Gastroesophageal sphincter (tissue), 4 donors: ENCODE measurements around the gene EIF2B1. TPM values are rescaled to one million over a fixed set of nuclear protein-coding genes. Genes with fewer than 3 reads are reported as not detected.

Experiments used
- ATAC-seq: fragments of 150-250 bp; one replicate; pipeline ENCODE4 v1.9.1; 2016; ENCODE audit warnings: mild to moderate bottlenecking, moderate library complexity
- H3K27ac ChIP-seq, 4 donors: fragments of 200-600 bp; sonication (generic) in 3 of 4; 1 replicate in 3 of 4; 2 replicates in 1 of 4; pipeline ENCODE4 v1.5.1; 2016 to 2019
- H3K27me3 ChIP-seq: fragments of 200-600 bp; sonication (generic); one replicate; pipeline ENCODE4 v1.5.1; 2019
- H3K36me3 ChIP-seq, 2 donors: fragments of 200-600 bp; sonication (generic); one replicate each; pipeline ENCODE4 v1.5.1; 2019; ENCODE audit warnings: control low read depth in 1 of 2
- H3K4me1 ChIP-seq, 3 donors: fragments of 200-600 bp; sonication (generic); 1 replicate in 2 of 3; 2 replicates in 1 of 3; pipeline ENCODE4 v1.5.1; 2016 to 2019; ENCODE audit warnings: control low read depth in 2 of 3
- H3K4me3 ChIP-seq, 2 donors: fragments of 200-600 bp; sonication (generic); one replicate each; pipeline ENCODE4 v1.5.1; 2019; ENCODE audit warnings: mild to moderate bottlenecking in 1 of 2, moderate library complexity in 1 of 2
- H3K9me3 ChIP-seq, 3 donors: fragments of 200-600 bp; sonication (generic); one replicate each; pipeline ENCODE4 v1.5.1; 2017 to 2019; ENCODE audit warnings: control low read depth in 2 of 3
- CTCF ChIP-seq, 4 experiments: fragments of 200-600 bp in 2 of 4; fragments of 450-650 bp in 2 of 4; sonication (generic) in 1 of 4; IDR thresholded peaks; one replicate each; pipeline ENCODE4 v1.5.1; 2017 to 2019; ENCODE audit warnings: antibody characterized with exemption in 4 of 4, mild to moderate bottlenecking in 2 of 4, moderate library complexity in 2 of 4
- EP300 ChIP-seq: sonication (generic); formaldehyde crosslinking; IDR thresholded peaks from one replicate; pipeline ENCODE4 v1.6.1; 2017; ENCODE audit warnings: antibody characterized with exemption, mild to moderate bottlenecking
- POLR2A ChIP-seq, 2 donors: fragments of 450-650 bp; IDR thresholded peaks; one replicate each; pipeline ENCODE4 v1.6.1; 2017; ENCODE audit warnings: antibody characterized with exemption in 2 of 2, mild to moderate bottlenecking in 2 of 2, moderate library complexity in 1 of 2
- POLR2AphosphoS5 ChIP-seq: sonication (generic); formaldehyde crosslinking; IDR thresholded peaks from one replicate; pipeline ENCODE4 v1.6.1; 2017; ENCODE audit warnings: antibody characterized with exemption
- WGBS, 2 donors: methylation state at CpG; one replicate each; pipeline ENCODE4 v1.1.5; 2018; ENCODE audit warnings: low coverage in 1 of 2; 5-methylcytosine and 5-hydroxymethylcytosine counted together
- total RNA-seq, 4 donors: library from RNA; depleted of rRNA; stranded (reverse); fragments of >200 nt; gene quantifications; one replicate each; pipeline ENCODE4 v1.1.0, GENCODE V29; 2016

Gene EIF2B1
- 100 to 1,000 TPM in 3 of 4 donors, 10 to 100 TPM in 1; 94.7 to 113 (median 106) TPM for total RNA-seq

GRCh38 chr12:123633379-123634141, at the start of gene EIF2B1, which contains the start of gene GTF2H3:
TSS of gene EIF2B1 (minus strand) at chr12:123633686. CDS start at chr12:123633557, 129 bp downstream.
TSS of gene GTF2H3 (plus strand) at chr12:123633829. CDS start at chr12:123633860, 31 bp downstream.
- Histone ChIP-seq H3K27ac (peak within 1 kb of the TSS; percentile 79 to 91 (median 84)), H3K27me3 (no peaks in the 10 kb centered on the region), H3K4me3 (peak within 1 kb of the TSS; percentile 63 to 67), H3K9me3 (no peaks in the 10 kb centered on the region), H3K4me1 (peaks cover 5 to 29% (median 13%) of the 10 kb centered on the region in 3 donors), H3K36me3 (peaks cover 0 to 47% of the 10 kb centered on the region in 2 donors)
- TF ChIP-seq CTCF (IDR thresholded peaks at IDR 0.05) (no peak), POLR2A (IDR thresholded peaks at IDR 0.05) (peak; percentile 76), EP300 (no peak), POLR2AphosphoS5 (peak; percentile 91)
- ATAC-seq = peak; percentile 100
- 0% methylated on average over 6 to 9 of the region's 52 CpGs for WGBS, 2 donors

GRCh38 chr12:123681605-123682004, 48.1 kb upstream of the EIF2B1 start:
- no peak overlapping the region for H3K27ac ChIP-seq
- no peak for TF ChIP-seq CTCF (IDR thresholded peaks at IDR 0.05)
- TF ChIP-seq EP300 = no peak
- no peak for TF ChIP-seq POLR2A (IDR thresholded peaks at IDR 0.05)
- TF ChIP-seq POLR2AphosphoS5 = no peak
- H3K9me3 ChIP-seq = no peaks in the 10 kb centered on the region
- H3K27me3 ChIP-seq = no peaks in the 10 kb centered on the region
- H3K4me3 ChIP-seq = no peak overlapping the region
- 84 to 86% methylated on average over 2 of the region's 2 CpGs for WGBS, 2 donors
- no peak for ATAC-seq
- H3K36me3 ChIP-seq = peaks cover 0 to 95% of the 10 kb centered on the region in 2 donors
- no peaks in the 10 kb centered on the region for H3K4me1 ChIP-seq

- 94 to 95% methylated on average over 3 to 9 of the region's 10 CpGs for WGBS, 2 donors
- no peak overlapping the region for H3K4me3 ChIP-seq
- no peak overlapping the region for H3K27ac ChIP-seq
- TF ChIP-seq POLR2A (IDR thresholded peaks at IDR 0.05) (no peak), POLR2AphosphoS5 (no peak), CTCF (IDR thresholded peaks at IDR 0.05) (no peak), EP300 (no peak)
- no peaks in the 10 kb centered on the region for H3K4me1 ChIP-seq
- no peak for ATAC-seq
- H3K36me3 ChIP-seq = peaks cover 0 to 93% of the 10 kb centered on the region in 2 donors
- H3K27me3 ChIP-seq = no peaks in the 10 kb centered on the region
- no peaks in the 10 kb centered on the region for H3K9me3 ChIP-seq
Measured at GRCh38 chr12:123678981-123679380, 45.5 kb upstream of the EIF2B1 start.

- WGBS, 2 donors = 91 to 92% methylated on average over 2 to 8 of the region's 9 CpGs
- peaks cover 0 to 12% (median 5%) of the 10 kb centered on the region in 3 donors for H3K4me1 ChIP-seq
- no peak overlapping the region for H3K27ac ChIP-seq
- H3K27me3 ChIP-seq = no peaks in the 10 kb centered on the region
- no peak overlapping the region for H3K4me3 ChIP-seq
- no peak for TF ChIP-seq CTCF (IDR thresholded peaks at IDR 0.05)
- TF ChIP-seq POLR2AphosphoS5 = no peak
- TF ChIP-seq POLR2A (IDR thresholded peaks at IDR 0.05) = no peak
- no peaks in the 10 kb centered on the region for H3K9me3 ChIP-seq
- no peak for ATAC-seq
- H3K36me3 ChIP-seq = peaks cover 0 to 80% of the 10 kb centered on the region in 2 donors
Measured at GRCh38 chr12:123676616-123677320, 43.3 kb upstream of the EIF2B1 start.
